Measurements from ENCODE around the gene FEM1A. TPM values are rescaled to one million over a fixed set of nuclear protein-coding genes. Genes with fewer than 3 reads are reported as not detected.
"Not testable (repeated sequence)": the region's sequence is repeated elsewhere in the genome, so short reads cannot be mapped to it uniquely, and the experiment has no call there.

Gene FEM1A
- total and polyA plus RNA-seq, 2 experiments from 2014 or later, result 1.1 to 11.0 TPM

GRCh38 chr19:4781801-4782200 lies 9.7 kb upstream of the FEM1A start:
- WGBS, 2 experiments (ENCODE audit: low coverage in 1 of 2, low lambda C conversion rate in 2 of 2, missing lambda C conversion rate in 2 of 2), result 16 to 25% methylated on average over 3 of the region's 3 CpGs
- H3F3A ChIP-seq (ENCODE audit: insufficient read depth), result no peaks in the 10 kb centered on the region
- in situ Hi-C loops (cut with MboI), result loop anchor here (10.0 kb wide), 1 partner anchor 47 kb away; no protein-coding TSS in a partner anchor
- H3K27ac ChIP-seq, result no peak overlapping the region
- TF ChIP-seq EZH2phosphoT487 (IDR thresholded peaks at IDR 0.05; ENCODE audit: insufficient read depth, low read depth) (no peak), EZH2 (IDR thresholded peaks at IDR 0.05; ENCODE audit: insufficient read depth, poor library complexity, severe bottlenecking) (no peak)
- H2AFZ ChIP-seq, result no peak overlapping the region
- no peak overlapping the region for H3K4me2 ChIP-seq (ENCODE audit: unreplicated experiment)
- no peak overlapping the region for H3K9ac ChIP-seq
- DNase-seq, result peak; percentile 18
- H3K9me3 ChIP-seq (ENCODE audit: low read depth), result no peaks in the 10 kb centered on the region
- H4K20me1 ChIP-seq (ENCODE audit: insufficient read depth), result no peaks in the 10 kb centered on the region
- H3K9me2 ChIP-seq (ENCODE audit: insufficient read depth), result no peaks in the 10 kb centered on the region
- H3K79me2 ChIP-seq (ENCODE audit: insufficient read depth), result no peaks in the 10 kb centered on the region
- no peaks in the 10 kb centered on the region for H3K4me1 ChIP-seq (ENCODE audit: insufficient read depth)
- no peaks in the 10 kb centered on the region for H3K36me3 ChIP-seq (ENCODE audit: low read depth)
- no peaks in the 10 kb centered on the region for H3K27me3 ChIP-seq (replicated peaks; ENCODE audit: insufficient read depth)
- H3K4me3 ChIP-seq, result no peak overlapping the region

GRCh38 chr19:4786412-4787016 lies 5.0 kb upstream of the FEM1A start:
- not testable (repeated sequence) for H3K27ac ChIP-seq; H2AFZ ChIP-seq; H3K9me2 ChIP-seq (ENCODE audit: insufficient read depth); H3K79me2 ChIP-seq (ENCODE audit: insufficient read depth); H3K27me3 ChIP-seq (replicated peaks; ENCODE audit: insufficient read depth); H4K20me1 ChIP-seq (ENCODE audit: insufficient read depth); DNase-seq; H3K4me1 ChIP-seq (ENCODE audit: insufficient read depth); H3K9ac ChIP-seq; H3K9me3 ChIP-seq (ENCODE audit: low read depth); H3F3A ChIP-seq (ENCODE audit: insufficient read depth); H3K36me3 ChIP-seq (ENCODE audit: low read depth); H3K4me3 ChIP-seq; H3K4me2 ChIP-seq (ENCODE audit: unreplicated experiment)
- 87 to 88% methylated on average over 5 of the region's 6 CpGs for WGBS, 2 experiments (ENCODE audit: low coverage in 1 of 2, low lambda C conversion rate in 2 of 2, missing lambda C conversion rate in 2 of 2)
- in situ Hi-C loops (cut with MboI), result loop anchor here (10.0 kb wide), 1 partner anchor 52 kb away; no protein-coding TSS in a partner anchor

GRCh38 chr19:4792019-4792865 lies 708 bp downstream of the FEM1A start:
- H3K9me2 ChIP-seq (ENCODE audit: insufficient read depth); H3K4me1 ChIP-seq (ENCODE audit: insufficient read depth); H3K27me3 ChIP-seq (replicated peaks; ENCODE audit: insufficient read depth); H3K36me3 ChIP-seq (ENCODE audit: low read depth); H3F3A ChIP-seq (ENCODE audit: insufficient read depth); H4K20me1 ChIP-seq (ENCODE audit: insufficient read depth); in situ Hi-C loops (cut with MboI); H3K9me3 ChIP-seq (ENCODE audit: low read depth): not testable (repeated sequence)
- peaks cover 50% of the 10 kb centered on the region for H3K79me2 ChIP-seq (ENCODE audit: insufficient read depth)
- peak overlapping the region; percentile 78 for H3K27ac ChIP-seq
- H3K4me2 ChIP-seq (ENCODE audit: unreplicated experiment), result peak overlapping the region; percentile 83
- peak overlapping the region; percentile 77 for H2AFZ ChIP-seq
- DNase-seq, result peak; percentile 50
- peak overlapping the region; percentile 94 for H3K9ac ChIP-seq
- H3K4me3 ChIP-seq, result peak overlapping the region; percentile 79
- WGBS, 2 experiments (ENCODE audit: low coverage in 1 of 2, low lambda C conversion rate in 2 of 2, missing lambda C conversion rate in 2 of 2), result 7 to 8% methylated on average over 51 to 67 of the region's 75 CpGs

GRCh38 chr19:4792866-4793195 lies 1.3 kb downstream of the FEM1A start:
- Histone ChIP-seq H3K79me2 (ENCODE audit: insufficient read depth) (peaks cover 50% of the 10 kb centered on the region), H3K4me2 (ENCODE audit: unreplicated experiment) (peak overlapping the region; percentile 83), H3K4me3 (peak overlapping the region; percentile 79), H3K27ac (0 out of 2 replicates have a peak overlapping the region, but pooled peaks have one; percentile 78), H3K9ac (peak overlapping the region; percentile 94)
- DNase-seq; H3K27me3 ChIP-seq (replicated peaks; ENCODE audit: insufficient read depth); H3K4me1 ChIP-seq (ENCODE audit: insufficient read depth); H3F3A ChIP-seq (ENCODE audit: insufficient read depth); H3K9me3 ChIP-seq (ENCODE audit: low read depth); H2AFZ ChIP-seq; in situ Hi-C loops (cut with MboI); H3K9me2 ChIP-seq (ENCODE audit: insufficient read depth); H4K20me1 ChIP-seq (ENCODE audit: insufficient read depth); H3K36me3 ChIP-seq (ENCODE audit: low read depth): not testable (repeated sequence)
- WGBS, 2 experiments (ENCODE audit: low coverage in 1 of 2, low lambda C conversion rate in 2 of 2, missing lambda C conversion rate in 2 of 2), result 78 to 80% methylated on average over 23 to 24 of the region's 24 CpGs

- H3K9me2 ChIP-seq (ENCODE audit: insufficient read depth); DNase-seq; H3K4me1 ChIP-seq (ENCODE audit: insufficient read depth); H3K36me3 ChIP-seq (ENCODE audit: low read depth); in situ Hi-C loops (cut with MboI); H3K27me3 ChIP-seq (replicated peaks; ENCODE audit: insufficient read depth); H3K4me3 ChIP-seq; H4K20me1 ChIP-seq (ENCODE audit: insufficient read depth); H2AFZ ChIP-seq; H3K9ac ChIP-seq; H3K9me3 ChIP-seq (ENCODE audit: low read depth); H3K27ac ChIP-seq; H3F3A ChIP-seq (ENCODE audit: insufficient read depth): not testable (repeated sequence)
- H3K4me2 ChIP-seq (ENCODE audit: unreplicated experiment), result peak overlapping the region; percentile 83
- peaks cover 50% of the 10 kb centered on the region for H3K79me2 ChIP-seq (ENCODE audit: insufficient read depth)
- WGBS, 2 experiments (ENCODE audit: low coverage in 1 of 2, low lambda C conversion rate in 2 of 2, missing lambda C conversion rate in 2 of 2), result 84 to 86% methylated on average over 17 to 18 of the region's 19 CpGs
These were observed 1.7 kb downstream of the FEM1A start for GRCh38 chr19:4793278-4793677.
